ENCODE measurements around the gene MYH16.
"Not testable (repeated sequence)": the region's sequence is repeated elsewhere in the genome, so short reads cannot be mapped to it uniquely, and the experiment has no call there.

MYH16 gene

GRCh38 chr7:99232082-99232770 lies 40.4 kb upstream of the MYH16 start:
- Histone ChIP-seq H3K4me2 (ENCODE audit: low read length) (no peak overlapping the region), H2BK120ac (ENCODE audit: insufficient read depth, low read length, poor library complexity) (no peak overlapping the region), H4K8ac (ENCODE audit: low read depth, low read length) (no peak overlapping the region), H3K23ac (ENCODE audit: low read length) (no peak overlapping the region), H3K14ac (ENCODE audit: low read length) (no peak overlapping the region), H3K18ac (ENCODE audit: low read length) (no peak overlapping the region), H3K27ac (ENCODE audit: low read depth, low read length) (no peak overlapping the region), H3K4me1 (ENCODE audit: control insufficient read depth in 1 of 2, insufficient read depth in 2 of 2, low read length in 2 of 2) (no peaks in the 10 kb centered on the region), H3K79me1 (ENCODE audit: low read length) (no peaks in the 10 kb centered on the region), H3K9ac (ENCODE audit: low read length) (no peak overlapping the region), H3K9me3 (ENCODE audit: insufficient read depth, low read depth, low read length) (no peaks in the 10 kb centered on the region), H3K36me3 (ENCODE audit: control insufficient read depth in 1 of 2, insufficient read depth in 2 of 2, low read length in 2 of 2) (no peaks in the 10 kb centered on the region), H2BK12ac (ENCODE audit: low read length) (no peak overlapping the region), H2BK5ac (ENCODE audit: low read depth, low read length, poor library complexity) (no peak overlapping the region), H3K27me3 (ENCODE audit: insufficient read depth, low read length) (no peaks in the 10 kb centered on the region), H4K91ac (ENCODE audit: low read depth, low read length) (no peak overlapping the region), H4K12ac (ENCODE audit: low read depth, low read length) (no peak overlapping the region), H2AFZ (ENCODE audit: insufficient read depth, low read length, poor library complexity) (no peak overlapping the region), H3K4ac (ENCODE audit: low read depth, low read length) (no peak overlapping the region), H2AK5ac (ENCODE audit: low read length) (no peak overlapping the region), H3K4me3 (ENCODE audit: low read depth, low read length) (no peak overlapping the region), H3K79me2 (ENCODE audit: control insufficient read depth, insufficient read depth, low read length, poor library complexity) (no peaks in the 10 kb centered on the region)
- WGBS (ENCODE audit: extremely low coverage, insufficient coverage, insufficient read length), result no CpG with 5 or more reads among the region's 9 CpGs
- DNase-seq, result no peak

- no CpG with 5 or more reads among the region's 4 CpGs for WGBS (ENCODE audit: extremely low coverage, insufficient coverage, insufficient read length)
These were observed 39.7 kb upstream of the MYH16 start for GRCh38 chr7:99232955-99233354.

GRCh38 chr7:99234185-99234584 lies 38.5 kb upstream of the MYH16 start:
- Histone ChIP-seq H3K4me1 (ENCODE audit: control insufficient read depth in 1 of 2, insufficient read depth in 2 of 2, low read length in 2 of 2) (no peaks in the 10 kb centered on the region), H3K14ac (ENCODE audit: low read length) (no peak overlapping the region), H2AFZ (ENCODE audit: insufficient read depth, low read length, poor library complexity) (no peak overlapping the region), H3K4me3 (ENCODE audit: low read depth, low read length) (no peak overlapping the region), H2AK5ac (ENCODE audit: low read length) (no peak overlapping the region), H3K4ac (ENCODE audit: low read depth, low read length) (no peak overlapping the region), H3K23ac (ENCODE audit: low read length) (no peak overlapping the region), H3K27me3 (ENCODE audit: insufficient read depth, low read length) (no peaks in the 10 kb centered on the region), H3K4me2 (ENCODE audit: low read length) (no peak overlapping the region), H3K36me3 (ENCODE audit: control insufficient read depth in 1 of 2, insufficient read depth in 2 of 2, low read length in 2 of 2) (no peaks in the 10 kb centered on the region), H3K79me2 (ENCODE audit: control insufficient read depth, insufficient read depth, low read length, poor library complexity) (no peaks in the 10 kb centered on the region), H3K18ac (ENCODE audit: low read length) (no peak overlapping the region), H2BK120ac (ENCODE audit: insufficient read depth, low read length, poor library complexity) (no peak overlapping the region), H2BK12ac (ENCODE audit: low read length) (no peak overlapping the region), H4K8ac (ENCODE audit: low read depth, low read length) (no peak overlapping the region), H4K91ac (ENCODE audit: low read depth, low read length) (no peak overlapping the region), H3K27ac (ENCODE audit: low read depth, low read length) (no peak overlapping the region), H2BK5ac (ENCODE audit: low read depth, low read length, poor library complexity) (no peak overlapping the region), H4K12ac (ENCODE audit: low read depth, low read length) (no peak overlapping the region), H3K9ac (ENCODE audit: low read length) (no peak overlapping the region), H3K9me3 (ENCODE audit: insufficient read depth, low read depth, low read length) (no peaks in the 10 kb centered on the region), H3K79me1 (ENCODE audit: low read length) (no peaks in the 10 kb centered on the region)
- DNase-seq, result no peak
- no CpG with 5 or more reads among the region's 9 CpGs for WGBS (ENCODE audit: extremely low coverage, insufficient coverage, insufficient read length)

More at GRCh38 chr7:99232955-99233354, 39.7 kb upstream of the MYH16 start:
- not testable (repeated sequence) for H3K79me1 ChIP-seq (ENCODE audit: low read length); H3K18ac ChIP-seq (ENCODE audit: low read length); H3K27ac ChIP-seq (ENCODE audit: low read depth, low read length); H2AFZ ChIP-seq (ENCODE audit: insufficient read depth, low read length, poor library complexity); H3K23ac ChIP-seq (ENCODE audit: low read length); H3K79me2 ChIP-seq (ENCODE audit: control insufficient read depth, insufficient read depth, low read length, poor library complexity); H3K36me3 ChIP-seq (ENCODE audit: control insufficient read depth in 1 of 2, insufficient read depth in 2 of 2, low read length in 2 of 2); H3K27me3 ChIP-seq (ENCODE audit: insufficient read depth, low read length); H3K9ac ChIP-seq (ENCODE audit: low read length); H2BK12ac ChIP-seq (ENCODE audit: low read length); H3K4me1 ChIP-seq (ENCODE audit: control insufficient read depth in 1 of 2, insufficient read depth in 2 of 2, low read length in 2 of 2); H3K9me3 ChIP-seq (ENCODE audit: insufficient read depth, low read depth, low read length); H2BK5ac ChIP-seq (ENCODE audit: low read depth, low read length, poor library complexity); DNase-seq; H2BK120ac ChIP-seq (ENCODE audit: insufficient read depth, low read length, poor library complexity); H4K8ac ChIP-seq (ENCODE audit: low read depth, low read length); H2AK5ac ChIP-seq (ENCODE audit: low read length); H3K4ac ChIP-seq (ENCODE audit: low read depth, low read length); H4K91ac ChIP-seq (ENCODE audit: low read depth, low read length); H3K14ac ChIP-seq (ENCODE audit: low read length); H3K4me3 ChIP-seq (ENCODE audit: low read depth, low read length); H4K12ac ChIP-seq (ENCODE audit: low read depth, low read length); H3K4me2 ChIP-seq (ENCODE audit: low read length)

GRCh38 chr7:99235925-99236324 lies 36.7 kb upstream of the MYH16 start:
- H3K23ac ChIP-seq (ENCODE audit: low read length), result no peak overlapping the region
- H3K27me3 ChIP-seq (ENCODE audit: insufficient read depth, low read length), result no peaks in the 10 kb centered on the region
- DNase-seq, result no peak
- no peaks in the 10 kb centered on the region for H3K36me3 ChIP-seq (ENCODE audit: control insufficient read depth in 1 of 2, insufficient read depth in 2 of 2, low read length in 2 of 2)
- H3K4me3 ChIP-seq (ENCODE audit: low read depth, low read length), result no peak overlapping the region
- no peak overlapping the region for H4K12ac ChIP-seq (ENCODE audit: low read depth, low read length)
- H3K79me2 ChIP-seq (ENCODE audit: control insufficient read depth, insufficient read depth, low read length, poor library complexity), result no peaks in the 10 kb centered on the region
- no peak overlapping the region for H2BK5ac ChIP-seq (ENCODE audit: low read depth, low read length, poor library complexity)
- no peaks in the 10 kb centered on the region for H3K4me1 ChIP-seq (ENCODE audit: control insufficient read depth in 1 of 2, insufficient read depth in 2 of 2, low read length in 2 of 2)
- no peak overlapping the region for H2BK120ac ChIP-seq (ENCODE audit: insufficient read depth, low read length, poor library complexity)
- H3K18ac ChIP-seq (ENCODE audit: low read length), result no peak overlapping the region
- no peak overlapping the region for H3K9ac ChIP-seq (ENCODE audit: low read length)
- H3K27ac ChIP-seq (ENCODE audit: low read depth, low read length), result no peak overlapping the region
- no peaks in the 10 kb centered on the region for H3K9me3 ChIP-seq (ENCODE audit: insufficient read depth, low read depth, low read length)
- no peaks in the 10 kb centered on the region for H3K79me1 ChIP-seq (ENCODE audit: low read length)
- H4K8ac ChIP-seq (ENCODE audit: low read depth, low read length), result no peak overlapping the region
- no peak overlapping the region for H2BK12ac ChIP-seq (ENCODE audit: low read length)
- H3K4ac ChIP-seq (ENCODE audit: low read depth, low read length), result no peak overlapping the region
- WGBS (ENCODE audit: extremely low coverage, insufficient coverage, insufficient read length), result no CpG with 5 or more reads among the region's 12 CpGs
- no peak overlapping the region for H4K91ac ChIP-seq (ENCODE audit: low read depth, low read length)
- H3K4me2 ChIP-seq (ENCODE audit: low read length), result no peak overlapping the region
- no peak overlapping the region for H2AFZ ChIP-seq (ENCODE audit: insufficient read depth, low read length, poor library complexity)
- no peak overlapping the region for H3K14ac ChIP-seq (ENCODE audit: low read length)
- no peak overlapping the region for H2AK5ac ChIP-seq (ENCODE audit: low read length)
